CD14-positive monocyte (primary cell): ENCODE measurements around the gene FANCC. TPM values are rescaled to one million over a fixed set of nuclear protein-coding genes. Genes with fewer than 3 reads are reported as not detected.

ENCODE experiments used
- DNase-seq, 3 donors: peaks; one replicate each; pipeline ENCODE4 v3.0.0-alpha.2; 2011 to 2022
- H2AFZ ChIP-seq: 2 replicates; pipeline ENCODE4 v1.6.0; 2012; ENCODE audit warnings: mild to moderate bottlenecking, low read depth, low read length, inconsistent platforms; ENCODE audit not compliant: insufficient read depth, poor library complexity, severe bottlenecking
- H3K27ac ChIP-seq, 2 donors: 1 replicate in 1 of 2; 2 replicates in 1 of 2; pipeline ENCODE4 v1.5.1; 2012 to 2013; ENCODE audit warnings: low read length in 2 of 2, control low read depth in 1 of 2, inconsistent platforms in 1 of 2, low read depth in 1 of 2, mild to moderate bottlenecking in 1 of 2
- H3K27me3 ChIP-seq, 2 donors: one replicate each; pipeline versions ENCODE4 v1.6.0 to v1.6.1; 2011 to 2013; ENCODE audit warnings: low read length in 2 of 2; ENCODE audit not compliant: control insufficient read depth in 2 of 2, insufficient read depth in 2 of 2
- H3K36me3 ChIP-seq, 2 donors: replicated peaks in 1 of 2; 1 replicate in 1 of 2; 2 replicates in 1 of 2; pipeline versions ENCODE4 v1.5.1 to v1.6.1; 2012 to 2013; ENCODE audit warnings: low read length in 2 of 2, control low read depth in 1 of 2, inconsistent platforms in 1 of 2, mild to moderate bottlenecking in 1 of 2; ENCODE audit not compliant: insufficient read depth in 2 of 2, control insufficient read depth in 1 of 2
- H3K4me1 ChIP-seq, 2 donors: 1 replicate in 1 of 2; 2 replicates in 1 of 2; pipeline versions ENCODE4 v1.5.1 to v1.6.1; 2012 to 2013; ENCODE audit warnings: low read length in 2 of 2, control low read depth in 1 of 2, inconsistent platforms in 1 of 2, mild to moderate bottlenecking in 1 of 2, moderate library complexity in 1 of 2; ENCODE audit not compliant: insufficient read depth in 2 of 2, control insufficient read depth in 1 of 2
- H3K4me2 ChIP-seq: replicated peaks from 2 replicates; pipeline ENCODE3; 2012; ENCODE audit warnings: low read length, moderate library complexity, mild to moderate bottlenecking; ENCODE audit not compliant: poor library complexity, severe bottlenecking; ENCODE audit errors: extremely low read depth
- H3K4me3 ChIP-seq, 3 experiments: fragments of 200-600 bp in 1 of 3; sonication (generic) in 1 of 3; replicated peaks in 1 of 3; 1 replicate in 2 of 3; 2 replicates in 1 of 3; pipeline ENCODE4 v1.5.1; 2011 to 2013; ENCODE audit warnings: low read length in 3 of 3, mild to moderate bottlenecking in 3 of 3, control low read depth in 2 of 3, low read depth in 2 of 3, inconsistent platforms in 1 of 3, moderate library complexity in 1 of 3
- H3K79me2 ChIP-seq: 2 replicates; pipeline ENCODE4 v1.6.0; 2012; ENCODE audit warnings: mild to moderate bottlenecking, control low read depth, inconsistent platforms, low read length, moderate library complexity; ENCODE audit not compliant: insufficient read depth
- H3K9ac ChIP-seq: 2 replicates; pipeline ENCODE4 v1.6.0; 2017; ENCODE audit warnings: low read length, mild to moderate bottlenecking; ENCODE audit not compliant: insufficient read depth, poor library complexity, severe bottlenecking
- H3K9me3 ChIP-seq, 2 donors: replicated peaks in 1 of 2; 1 replicate in 1 of 2; 2 replicates in 1 of 2; pipeline versions ENCODE4 v1.5.1 to v1.6.1; 2012 to 2013; ENCODE audit warnings: low read length in 2 of 2, control low read depth in 1 of 2; ENCODE audit not compliant: control insufficient read depth in 1 of 2, insufficient read depth in 1 of 2
- H4K20me1 ChIP-seq: 2 replicates; pipeline ENCODE4 v1.6.0; 2012; ENCODE audit warnings: mild to moderate bottlenecking, low read length, control low read depth, moderate library complexity; ENCODE audit not compliant: insufficient read depth
- H3K27ac Mint-ChIP-seq, 7 donors: one replicate each; pipeline ENCODE4 v1.8.0; 2020; ENCODE audit warnings: mild to moderate bottlenecking in 7 of 7, mixed read lengths in 7 of 7, moderate library complexity in 6 of 7, inconsistent platforms in 2 of 7
- H3K27me3 Mint-ChIP-seq, 3 donors: one replicate each; pipeline ENCODE4 v1.8.0; 2021 to 2022; ENCODE audit warnings: low read depth in 3 of 3, mild to moderate bottlenecking in 3 of 3, mixed read lengths in 3 of 3, moderate library complexity in 3 of 3, inconsistent platforms in 1 of 3
- H3K36me3 Mint-ChIP-seq, 2 donors: one replicate each; pipeline ENCODE4 v1.8.0; 2020; ENCODE audit warnings: mixed read lengths in 2 of 2, inconsistent platforms in 1 of 2, mild to moderate bottlenecking in 1 of 2
- H3K4me1 Mint-ChIP-seq: one replicate; pipeline ENCODE4 v1.8.0; 2020; ENCODE audit warnings: mild to moderate bottlenecking, mixed read lengths
- H3K4me3 Mint-ChIP-seq, 2 donors: one replicate each; pipeline ENCODE4 v1.8.0; 2020; ENCODE audit warnings: mild to moderate bottlenecking in 2 of 2, mixed read lengths in 2 of 2, moderate library complexity in 1 of 2
- H3K9me3 Mint-ChIP-seq, 7 donors: one replicate each; pipeline ENCODE4 v1.8.0; 2020 to 2022; ENCODE audit warnings: mixed read lengths in 7 of 7, mild to moderate bottlenecking in 6 of 7, moderate library complexity in 6 of 7, inconsistent platforms in 2 of 7
- WGBS: methylation state at CpG from one replicate; pipeline ENCODE4 v1.1.5; 2013; ENCODE audit warnings: missing lambda C conversion rate; ENCODE audit not compliant: insufficient coverage; 5-methylcytosine and 5-hydroxymethylcytosine counted together
- intact Hi-C, 2 donors: fragments of 100-400 bp; cut with micrococcal nuclease; formaldehyde crosslinking; loops; one replicate each; pipeline versions ENCODE4 v1.15.0 to v1.15.1; 2023
- polyA plus RNA-seq, 3 donors: library from polyadenylated mRNA; depleted of rRNA in 1 of 3; unstranded in 2 of 3; stranded (reverse) in 1 of 3; fragments of 300-500 nt in 2 of 3; fragments of >200 nt in 1 of 3; fragmentation: Illumina TruSeq in 2 of 3; gene quantifications; 1 replicate in 2 of 3; 2 replicates in 1 of 3; pipeline ENCODE4 v1.2.3, GENCODE V29; 2012 to 2021
- TF ChIP-seq, protein P1 (sequence below): fragments of 200-600 bp; IDR thresholded peaks from one replicate; pipeline ENCODE4 v1.8.0; 2022; ENCODE audit warnings: antibody characterized with exemption, mild to moderate bottlenecking

Gene FANCC
- polyA plus RNA-seq, 3 donors: 1.2 to 2.2 (median 1.5) TPM

DNA sequence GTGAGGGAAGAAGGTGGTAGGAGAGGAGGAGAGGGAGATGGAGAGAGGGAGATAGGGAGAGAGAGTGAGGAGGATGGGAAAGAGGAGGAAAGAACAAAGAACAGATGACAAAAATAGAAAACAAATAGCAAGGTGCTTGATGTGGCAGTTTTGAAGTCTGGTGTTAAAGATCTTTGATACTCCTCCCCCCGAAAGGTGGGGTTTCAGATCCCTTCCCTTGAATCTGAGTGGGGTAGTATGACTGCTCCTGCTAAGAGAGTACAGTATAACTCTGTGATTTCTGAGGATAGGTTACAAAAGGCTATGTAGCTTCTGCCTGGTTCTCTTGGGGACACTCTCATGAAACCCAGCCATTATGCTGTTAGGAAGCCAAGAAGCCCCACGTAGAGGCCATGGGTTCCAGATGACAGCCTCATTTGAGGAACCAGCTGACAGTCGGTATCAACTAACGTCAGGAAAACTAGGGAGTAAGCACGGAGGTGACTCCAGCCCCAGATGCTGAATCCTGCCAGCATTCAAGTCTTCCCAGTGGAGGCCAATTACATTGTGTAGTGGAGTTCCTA, 102.1 kb downstream of the FANCC start:
- no peaks in the 10 kb centered on the region for H3K9me3 ChIP-seq
- H3K27ac Mint-ChIP-seq: no peak overlapping the region
- H3K27me3 Mint-ChIP-seq: peaks cover 0 to 1% (median 0%) of the 10 kb centered on the region in 3 donors
- H4K20me1 ChIP-seq: no peaks in the 10 kb centered on the region
- no peaks in the 10 kb centered on the region for H3K36me3 ChIP-seq
- no peak overlapping the region for H3K4me2 ChIP-seq
- no peak for DNase-seq
- intact Hi-C loops: no loop called here
- peaks cover 0 to 4% (median 0%) of the 10 kb centered on the region in 7 donors for H3K9me3 Mint-ChIP-seq
- no peak overlapping the region for H3K4me3 Mint-ChIP-seq
- TF ChIP-seq, protein P1, sequence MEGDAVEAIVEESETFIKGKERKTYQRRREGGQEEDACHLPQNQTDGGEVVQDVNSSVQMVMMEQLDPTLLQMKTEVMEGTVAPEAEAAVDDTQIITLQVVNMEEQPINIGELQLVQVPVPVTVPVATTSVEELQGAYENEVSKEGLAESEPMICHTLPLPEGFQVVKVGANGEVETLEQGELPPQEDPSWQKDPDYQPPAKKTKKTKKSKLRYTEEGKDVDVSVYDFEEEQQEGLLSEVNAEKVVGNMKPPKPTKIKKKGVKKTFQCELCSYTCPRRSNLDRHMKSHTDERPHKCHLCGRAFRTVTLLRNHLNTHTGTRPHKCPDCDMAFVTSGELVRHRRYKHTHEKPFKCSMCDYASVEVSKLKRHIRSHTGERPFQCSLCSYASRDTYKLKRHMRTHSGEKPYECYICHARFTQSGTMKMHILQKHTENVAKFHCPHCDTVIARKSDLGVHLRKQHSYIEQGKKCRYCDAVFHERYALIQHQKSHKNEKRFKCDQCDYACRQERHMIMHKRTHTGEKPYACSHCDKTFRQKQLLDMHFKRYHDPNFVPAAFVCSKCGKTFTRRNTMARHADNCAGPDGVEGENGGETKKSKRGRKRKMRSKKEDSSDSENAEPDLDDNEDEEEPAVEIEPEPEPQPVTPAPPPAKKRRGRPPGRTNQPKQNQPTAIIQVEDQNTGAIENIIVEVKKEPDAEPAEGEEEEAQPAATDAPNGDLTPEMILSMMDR: no peak
- no peak overlapping the region for H3K27ac ChIP-seq
- H3K36me3 Mint-ChIP-seq: no peaks in the 10 kb centered on the region
- H3K79me2 ChIP-seq: no peaks in the 10 kb centered on the region
- H3K9ac ChIP-seq: no peak overlapping the region
- no peak overlapping the region for H3K4me3 ChIP-seq
- peaks cover 7% of the 10 kb centered on the region for H3K4me1 Mint-ChIP-seq
- H3K27me3 ChIP-seq: no peaks in the 10 kb centered on the region
- peaks cover 0 to 5% of the 10 kb centered on the region in 2 donors for H3K4me1 ChIP-seq
- no peak overlapping the region for H2AFZ ChIP-seq
- 91% methylated on average over 4 of the region's 5 CpGs for WGBS

DNA sequence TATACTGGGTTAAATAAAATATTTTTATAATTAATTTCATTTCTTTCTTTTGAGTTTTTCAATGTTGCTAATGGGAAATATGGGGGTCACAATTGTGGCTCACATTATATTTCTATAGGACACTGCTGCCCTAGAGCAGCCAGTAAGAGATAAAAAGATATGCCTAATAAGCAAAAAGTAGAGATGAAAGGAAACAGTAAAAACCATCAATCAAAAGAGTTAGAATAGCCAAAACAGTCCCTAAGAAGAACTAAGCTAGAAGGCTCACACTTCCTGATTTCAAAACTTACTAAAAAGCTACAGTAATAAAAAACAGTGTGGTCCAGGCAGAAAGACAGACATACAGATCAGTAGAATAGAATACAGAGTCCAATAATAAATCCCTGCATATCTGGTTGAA, 104.4 kb downstream of the FANCC start:
- Mint-ChIP-seq H3K27me3 (peaks cover 0 to 1% (median 0%) of the 10 kb centered on the region in 3 donors), H3K4me3 (no peak overlapping the region), H3K9me3 (no peaks in the 10 kb centered on the region), H3K27ac (no peak overlapping the region), H3K36me3 (no peaks in the 10 kb centered on the region), H3K4me1 (peaks cover 5% of the 10 kb centered on the region)
- intact Hi-C loops: no loop called here
- Histone ChIP-seq H3K9ac (no peak overlapping the region), H3K4me3 (no peak overlapping the region), H3K27ac (no peak overlapping the region), H3K79me2 (no peaks in the 10 kb centered on the region), H3K4me1 (peaks cover 0 to 2% of the 10 kb centered on the region in 2 donors), H3K27me3 (no peaks in the 10 kb centered on the region), H3K4me2 (no peak overlapping the region), H4K20me1 (no peaks in the 10 kb centered on the region), H3K9me3 (no peaks in the 10 kb centered on the region), H2AFZ (no peak overlapping the region), H3K36me3 (no peaks in the 10 kb centered on the region)
- no peak for DNase-seq
- TF ChIP-seq, protein P1: no peak
